ENCODE measurements around the gene USP22. TPM values are rescaled to one million over a fixed set of nuclear protein-coding genes. Genes with fewer than 3 reads are reported as not detected.

USP22 gene
- total and polyA plus RNA-seq, 10 donors: 21.7 to 200 (median 156) TPM

DNA sequence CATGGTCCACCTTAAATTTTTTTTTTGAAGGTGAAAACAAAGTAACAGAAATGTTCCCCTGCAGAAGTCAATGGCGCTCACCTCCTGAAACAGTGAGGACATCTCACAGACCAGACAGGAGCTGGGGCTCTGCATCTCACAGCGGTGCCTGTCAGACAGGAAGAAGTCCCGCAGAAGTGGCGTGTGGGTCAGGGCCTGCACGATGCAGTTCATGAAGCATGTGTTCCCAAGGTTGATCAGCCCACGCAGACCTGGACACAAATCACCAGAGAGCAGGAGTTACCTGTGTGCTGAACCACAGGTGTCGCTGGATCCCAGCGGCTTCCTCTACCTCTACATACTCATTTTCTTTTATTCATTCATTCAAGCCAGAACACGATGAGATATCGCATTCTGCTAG is 24.9 kb downstream of the USP22 start:
- Histone ChIP-seq H3K4me3 (no peak overlapping the region), H3K9me3 (no peaks in the 10 kb centered on the region), H3K36me3 (peaks cover 7 to 100% (median 93%) of the 10 kb centered on the region in 6 donors)

DNA sequence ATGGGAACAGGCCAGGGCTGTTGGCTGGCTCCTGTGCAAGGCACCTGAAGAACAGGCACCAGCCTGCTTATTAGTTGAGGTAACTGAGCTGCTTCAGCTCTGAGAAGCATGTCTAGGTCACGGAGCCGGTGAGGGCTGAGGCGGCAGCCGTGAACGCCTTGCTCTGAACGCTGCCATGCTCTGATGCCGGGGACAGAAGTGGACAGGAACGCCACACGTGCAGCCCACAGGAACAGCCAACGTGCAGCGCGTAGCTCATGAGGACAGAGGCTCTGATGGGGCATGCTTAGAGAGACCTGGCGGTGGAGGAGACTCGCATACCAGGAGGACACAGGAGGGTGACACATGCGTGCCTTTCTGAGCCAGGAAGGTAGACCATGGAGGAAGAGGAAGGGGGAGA is 25.6 kb downstream of the USP22 start:
- Histone ChIP-seq H3K4me3 (no peak overlapping the region), H3K36me3 (peaks cover 7 to 100% (median 98%) of the 10 kb centered on the region in 6 donors), H3K9me3 (no peaks in the 10 kb centered on the region), H3K27me3 (replicated peaks in 1 of 7) (no peaks in the 10 kb centered on the region), H3K4me1 (peaks cover 0 to 49% (median 10%) of the 10 kb centered on the region in 6 donors), H3K27ac (no peak overlapping the region)
- intact Hi-C loops (cut with DNase I; ENCODE audit: low total_unique reads): no loop called here
- no peak for DNase-seq
- 91 to 96% (median 94%) methylated on average over 15 of the region's 15 CpGs for WGBS, 5 donors
- peak in 2 of 3 donors; percentile 46 to 72 for TF ChIP-seq POLR2AphosphoS5 (IDR thresholded peaks at IDR 0.05)
- TF ChIP-seq, protein P1, sequence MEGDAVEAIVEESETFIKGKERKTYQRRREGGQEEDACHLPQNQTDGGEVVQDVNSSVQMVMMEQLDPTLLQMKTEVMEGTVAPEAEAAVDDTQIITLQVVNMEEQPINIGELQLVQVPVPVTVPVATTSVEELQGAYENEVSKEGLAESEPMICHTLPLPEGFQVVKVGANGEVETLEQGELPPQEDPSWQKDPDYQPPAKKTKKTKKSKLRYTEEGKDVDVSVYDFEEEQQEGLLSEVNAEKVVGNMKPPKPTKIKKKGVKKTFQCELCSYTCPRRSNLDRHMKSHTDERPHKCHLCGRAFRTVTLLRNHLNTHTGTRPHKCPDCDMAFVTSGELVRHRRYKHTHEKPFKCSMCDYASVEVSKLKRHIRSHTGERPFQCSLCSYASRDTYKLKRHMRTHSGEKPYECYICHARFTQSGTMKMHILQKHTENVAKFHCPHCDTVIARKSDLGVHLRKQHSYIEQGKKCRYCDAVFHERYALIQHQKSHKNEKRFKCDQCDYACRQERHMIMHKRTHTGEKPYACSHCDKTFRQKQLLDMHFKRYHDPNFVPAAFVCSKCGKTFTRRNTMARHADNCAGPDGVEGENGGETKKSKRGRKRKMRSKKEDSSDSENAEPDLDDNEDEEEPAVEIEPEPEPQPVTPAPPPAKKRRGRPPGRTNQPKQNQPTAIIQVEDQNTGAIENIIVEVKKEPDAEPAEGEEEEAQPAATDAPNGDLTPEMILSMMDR (IDR thresholded peaks at IDR 0.05 in 8 of 11, conservative IDR thresholded peaks at IDR 0.05 in 3 of 11): no peak

More for the DNA sequence above, 24.9 kb downstream of the USP22 start:
- Histone ChIP-seq H3K27ac (no peak overlapping the region), H3K27me3 (replicated peaks in 1 of 7) (no peaks in the 10 kb centered on the region), H3K4me1 (peaks cover 0 to 55% (median 14%) of the 10 kb centered on the region in 6 donors)
- 77 to 92% (median 79%) methylated on average over 10 of the region's 10 CpGs for WGBS, 5 donors
- intact Hi-C loops (cut with DNase I; ENCODE audit: low total_unique reads): no loop called here
- TF ChIP-seq, protein P1 (IDR thresholded peaks at IDR 0.05 in 8 of 11, conservative IDR thresholded peaks at IDR 0.05 in 3 of 11): no peak
- no peak for TF ChIP-seq POLR2A (IDR thresholded peaks at IDR 0.05)
- TF ChIP-seq POLR2AphosphoS5 (IDR thresholded peaks at IDR 0.05): no peak
- DNase-seq: no peak

DNA sequence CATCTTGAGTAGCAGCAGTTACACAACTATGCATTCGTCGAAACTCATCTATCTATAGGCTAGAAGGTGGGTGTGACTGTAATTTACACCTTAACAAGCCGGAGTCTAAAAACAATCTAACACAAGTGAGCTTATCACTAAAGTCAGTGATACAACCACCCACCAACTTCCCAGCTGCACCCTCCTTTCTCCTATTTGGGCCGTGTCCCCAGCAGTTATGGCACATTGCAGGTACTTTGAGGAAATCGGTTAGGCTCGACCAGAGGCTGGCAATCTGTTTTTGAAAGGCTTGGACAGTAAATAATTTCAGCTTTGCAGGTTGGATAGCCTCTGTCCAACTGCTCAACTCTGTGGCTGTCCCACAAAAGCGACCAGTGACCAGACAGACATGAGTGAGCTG is 26.0 kb downstream of the USP22 start:
- Histone ChIP-seq H3K27me3 (replicated peaks in 1 of 7) (no peaks in the 10 kb centered on the region), H3K9me3 (no peaks in the 10 kb centered on the region), H3K36me3 (peaks cover 7 to 100% (median 100%) of the 10 kb centered on the region in 6 donors), H3K4me1 (peaks cover 0 to 45% (median 8%) of the 10 kb centered on the region in 6 donors), H3K27ac (no peak overlapping the region), H3K4me3 (no peak overlapping the region)
- no peak for DNase-seq
- WGBS, 5 donors: 92 to 95% (median 94%) methylated on average over 7 of the region's 7 CpGs
- intact Hi-C loops (cut with DNase I; ENCODE audit: low total_unique reads): no loop called here
- no peak for TF ChIP-seq POLR2A (IDR thresholded peaks at IDR 0.05)
- TF ChIP-seq, protein P1 (IDR thresholded peaks at IDR 0.05 in 8 of 11, conservative IDR thresholded peaks at IDR 0.05 in 3 of 11): no peak
- no peak for TF ChIP-seq POLR2AphosphoS5 (IDR thresholded peaks at IDR 0.05)

DNA sequence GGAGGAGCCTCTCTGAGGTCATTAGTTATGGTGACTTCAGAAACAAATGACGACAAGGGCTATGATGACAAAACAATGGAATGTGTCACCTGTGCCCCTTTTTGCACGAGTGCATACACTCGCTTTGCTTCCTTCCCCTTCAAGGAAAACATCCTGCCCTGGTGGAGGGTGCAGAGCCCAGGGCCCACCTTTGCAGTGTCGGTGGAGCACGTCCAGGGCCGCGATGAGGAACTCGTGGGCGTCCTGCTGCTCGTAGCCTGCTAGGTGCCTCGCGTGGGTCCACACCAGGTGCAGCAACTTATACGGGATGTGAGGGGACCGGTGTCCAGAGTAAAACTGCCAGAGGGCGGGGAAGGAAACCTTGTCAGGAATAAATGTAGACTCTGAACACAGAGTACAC is 27.2 kb downstream of the USP22 start:
- Histone ChIP-seq H3K27me3 (replicated peaks in 1 of 7) (no peaks in the 10 kb centered on the region), H3K4me3 (no peak overlapping the region), H3K27ac (no peak overlapping the region), H3K9me3 (no peaks in the 10 kb centered on the region), H3K4me1 (peaks cover 0 to 32% (median 3%) of the 10 kb centered on the region in 6 donors), H3K36me3 (peaks cover 7 to 100% (median 100%) of the 10 kb centered on the region in 6 donors)
- peak; percentile 31 to 72 (median 47) for TF ChIP-seq POLR2AphosphoS5 (IDR thresholded peaks at IDR 0.05)
- TF ChIP-seq, protein P1 (IDR thresholded peaks at IDR 0.05 in 8 of 11, conservative IDR thresholded peaks at IDR 0.05 in 3 of 11): no peak
- intact Hi-C loops (cut with DNase I; ENCODE audit: low total_unique reads): no loop called here
- no peak for DNase-seq
- WGBS, 5 donors: 71 to 84% (median 75%) methylated on average over 9 to 15 of the region's 15 CpGs

All from spleen (tissue), 11 donors.